Measurements from ENCODE around the gene WNT16.

WNT16 gene

GRCh38 chr7:121334376-121334775, 5.6 kb downstream of the WNT16 start:
- Histone ChIP-seq H2AFZ (ENCODE audit: low read length) (no peak overlapping the region), H3K4me2 (ENCODE audit: low read depth, low read length, poor library complexity, severe bottlenecking) (no peak overlapping the region), H3K36me3 (ENCODE audit: insufficient read depth, low read length) (no peaks in the 10 kb centered on the region), H3K9me3 (ENCODE audit: insufficient read depth, low read depth, low read length) (no peaks in the 10 kb centered on the region), H3K4me1 (ENCODE audit: insufficient read depth, low read length, poor library complexity, severe bottlenecking) (no peaks in the 10 kb centered on the region), H3K4me3 (ENCODE audit: low read length, poor library complexity, severe bottlenecking) (no peak overlapping the region), H3F3A (ENCODE audit: low read depth) (no peaks in the 10 kb centered on the region), H3K9ac (ENCODE audit: low read depth, low read length, poor library complexity, severe bottlenecking) (no peak overlapping the region), H3K27me3 (ENCODE audit: insufficient read depth, low read length, poor library complexity, severe bottlenecking) (no peaks in the 10 kb centered on the region), H4K20me1 (ENCODE audit: insufficient read depth, low read length, poor library complexity, severe bottlenecking) (no peaks in the 10 kb centered on the region), H3K9me2 (replicated peaks; ENCODE audit: low read depth, low read length) (no peaks in the 10 kb centered on the region), H3K79me2 (ENCODE audit: insufficient read depth, low read length) (no peaks in the 10 kb centered on the region)
- TF ChIP-seq, protein P1, sequence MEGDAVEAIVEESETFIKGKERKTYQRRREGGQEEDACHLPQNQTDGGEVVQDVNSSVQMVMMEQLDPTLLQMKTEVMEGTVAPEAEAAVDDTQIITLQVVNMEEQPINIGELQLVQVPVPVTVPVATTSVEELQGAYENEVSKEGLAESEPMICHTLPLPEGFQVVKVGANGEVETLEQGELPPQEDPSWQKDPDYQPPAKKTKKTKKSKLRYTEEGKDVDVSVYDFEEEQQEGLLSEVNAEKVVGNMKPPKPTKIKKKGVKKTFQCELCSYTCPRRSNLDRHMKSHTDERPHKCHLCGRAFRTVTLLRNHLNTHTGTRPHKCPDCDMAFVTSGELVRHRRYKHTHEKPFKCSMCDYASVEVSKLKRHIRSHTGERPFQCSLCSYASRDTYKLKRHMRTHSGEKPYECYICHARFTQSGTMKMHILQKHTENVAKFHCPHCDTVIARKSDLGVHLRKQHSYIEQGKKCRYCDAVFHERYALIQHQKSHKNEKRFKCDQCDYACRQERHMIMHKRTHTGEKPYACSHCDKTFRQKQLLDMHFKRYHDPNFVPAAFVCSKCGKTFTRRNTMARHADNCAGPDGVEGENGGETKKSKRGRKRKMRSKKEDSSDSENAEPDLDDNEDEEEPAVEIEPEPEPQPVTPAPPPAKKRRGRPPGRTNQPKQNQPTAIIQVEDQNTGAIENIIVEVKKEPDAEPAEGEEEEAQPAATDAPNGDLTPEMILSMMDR (conservative IDR thresholded peaks at IDR 0.05; ENCODE audit: low read length) = no peak
- TF ChIP-seq EZH2phosphoT487 (IDR thresholded peaks at IDR 0.05; ENCODE audit: borderline replicate concordance) = no peak

- Histone ChIP-seq H3K4me3 (ENCODE audit: low read length, poor library complexity, severe bottlenecking) (no peak overlapping the region), H3F3A (ENCODE audit: low read depth) (no peaks in the 10 kb centered on the region), H3K79me2 (ENCODE audit: insufficient read depth, low read length) (no peaks in the 10 kb centered on the region), H4K20me1 (ENCODE audit: insufficient read depth, low read length, poor library complexity, severe bottlenecking) (no peaks in the 10 kb centered on the region), H3K9me2 (replicated peaks; ENCODE audit: low read depth, low read length) (no peaks in the 10 kb centered on the region), H2AFZ (ENCODE audit: low read length) (no peak overlapping the region), H3K9me3 (ENCODE audit: insufficient read depth, low read depth, low read length) (no peaks in the 10 kb centered on the region), H3K9ac (ENCODE audit: low read depth, low read length, poor library complexity, severe bottlenecking) (no peak overlapping the region), H3K4me1 (ENCODE audit: insufficient read depth, low read length, poor library complexity, severe bottlenecking) (no peaks in the 10 kb centered on the region), H3K27me3 (ENCODE audit: insufficient read depth, low read length, poor library complexity, severe bottlenecking) (no peaks in the 10 kb centered on the region), H3K4me2 (ENCODE audit: low read depth, low read length, poor library complexity, severe bottlenecking) (no peak overlapping the region), H3K36me3 (ENCODE audit: insufficient read depth, low read length) (no peaks in the 10 kb centered on the region)
- no peak for TF ChIP-seq EZH2phosphoT487 (IDR thresholded peaks at IDR 0.05; ENCODE audit: borderline replicate concordance)
- TF ChIP-seq, protein P1 (conservative IDR thresholded peaks at IDR 0.05; ENCODE audit: low read length) = no peak
Observed at GRCh38 chr7:121334875-121335648, 6.3 kb downstream of the WNT16 start.

DNA sequence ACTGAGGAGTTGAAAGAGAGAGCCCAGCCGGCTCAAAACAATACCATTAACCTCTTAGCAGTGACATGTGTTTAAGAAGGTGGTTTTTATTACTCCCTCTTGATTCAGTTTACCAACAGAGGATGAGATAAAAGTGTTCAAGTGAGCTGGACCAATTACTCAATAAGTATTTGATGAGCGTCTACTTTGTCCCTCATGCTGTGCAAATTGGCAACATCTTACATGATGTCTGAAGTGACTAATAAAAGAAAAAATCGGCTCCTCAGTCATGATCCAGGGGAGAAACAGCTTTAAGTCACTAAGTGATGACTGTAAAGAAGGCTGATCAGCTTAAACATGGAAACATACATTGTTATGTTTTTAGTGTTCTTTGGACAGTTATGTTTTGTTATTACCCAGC, 7.8 kb downstream of the WNT16 start:
- no peak overlapping the region for H3K4me2 ChIP-seq (ENCODE audit: low read depth, low read length, poor library complexity, severe bottlenecking)
- no peaks in the 10 kb centered on the region for H3K9me2 ChIP-seq (replicated peaks; ENCODE audit: low read depth, low read length)
- no peaks in the 10 kb centered on the region for H3K9me3 ChIP-seq (ENCODE audit: insufficient read depth, low read depth, low read length)
- no peaks in the 10 kb centered on the region for H3K79me2 ChIP-seq (ENCODE audit: insufficient read depth, low read length)
- H3F3A ChIP-seq (ENCODE audit: low read depth) = no peaks in the 10 kb centered on the region
- no peaks in the 10 kb centered on the region for H3K36me3 ChIP-seq (ENCODE audit: insufficient read depth, low read length)
- TF ChIP-seq, protein P1 (conservative IDR thresholded peaks at IDR 0.05; ENCODE audit: low read length) = no peak
- no peak for TF ChIP-seq EZH2phosphoT487 (IDR thresholded peaks at IDR 0.05; ENCODE audit: borderline replicate concordance)
- H3K4me3 ChIP-seq (ENCODE audit: low read length, poor library complexity, severe bottlenecking) = no peak overlapping the region
- no peaks in the 10 kb centered on the region for H4K20me1 ChIP-seq (ENCODE audit: insufficient read depth, low read length, poor library complexity, severe bottlenecking)
- no peaks in the 10 kb centered on the region for H3K4me1 ChIP-seq (ENCODE audit: insufficient read depth, low read length, poor library complexity, severe bottlenecking)
- H3K27me3 ChIP-seq (ENCODE audit: insufficient read depth, low read length, poor library complexity, severe bottlenecking) = no peaks in the 10 kb centered on the region
- no peak overlapping the region for H2AFZ ChIP-seq (ENCODE audit: low read length)
- H3K9ac ChIP-seq (ENCODE audit: low read depth, low read length, poor library complexity, severe bottlenecking) = no peak overlapping the region

Data from Loucy (cell line).